ENCODE results near the gene PRDM16. TPM values are rescaled to one million over a fixed set of nuclear protein-coding genes. Genes with fewer than 3 reads are reported as not detected.

The PRDM16 gene
- total and polyA plus RNA-seq, 2 donors (not counting 1 experiment from before 2014, with no cell fraction given) = 0.03 to 0.12 TPM

- Histone ChIP-seq H3K4me3 (ENCODE audit: control extremely low read depth in 1 of 5, extremely low read depth in 1 of 5, insufficient read depth in 1 of 5, low read depth in 2 of 5, low read length in 4 of 5) (no peak overlapping the region), H3K27ac (ENCODE audit: low read length in 2 of 2) (no peak overlapping the region), H3K79me2 (ENCODE audit: control insufficient read depth, insufficient read depth, low read length) (no peaks in the 10 kb centered on the region), H3K9ac (ENCODE audit: low read length) (no peak overlapping the region), H3K4me2 (replicated peaks; ENCODE audit: low read depth, low read length, poor library complexity, severe bottlenecking) (no peak overlapping the region), H4K20me1 (ENCODE audit: control insufficient read depth, insufficient read depth, low read length, poor library complexity, severe bottlenecking) (no peaks in the 10 kb centered on the region), H3K9me3 (ENCODE audit: control extremely low read depth in 1 of 3, control insufficient read depth in 2 of 3, insufficient read depth in 1 of 3, low read length in 2 of 3) (no peaks in the 10 kb centered on the region), H3K4me1 (ENCODE audit: control insufficient read depth in 2 of 2, insufficient read depth in 2 of 2, low read length in 2 of 2) (peaks cover 7 to 14% of the 10 kb centered on the region in 2 donors), H2AFZ (ENCODE audit: insufficient read depth, low read depth, low read length, poor library complexity, severe bottlenecking) (no peak overlapping the region), H3K36me3 (replicated peaks in 1 of 2; ENCODE audit: control extremely low read depth in 1 of 2, control insufficient read depth in 1 of 2, extremely low read depth in 1 of 2, insufficient read depth in 2 of 2, low read length in 1 of 2) (no peaks in the 10 kb centered on the region), H3K27me3 (replicated peaks in 1 of 4; ENCODE audit: control extremely low read depth in 1 of 4, control insufficient read depth in 3 of 4, insufficient read depth in 4 of 4, low read length in 3 of 4) (peaks cover 0 to 8% (median 0%) of the 10 kb centered on the region in 4 experiments)
- no peak for DNase-seq
- Mint-ChIP-seq H3K27me3 (peaks cover 21% of the 10 kb centered on the region), H3K4me1 (peaks cover 4% of the 10 kb centered on the region), H3K27ac (no peak overlapping the region), H3K9me3 (ENCODE audit: insufficient read depth) (no peaks in the 10 kb centered on the region), H3K4me3 (no peak overlapping the region)
- intact Hi-C loops (cut with micrococcal nuclease) = no loop called here
- ChIA-PET CTCF (no interaction called here), POLR2A (no interaction called here)
- ATAC-seq (ENCODE audit: low read depth) = no peak
- TF ChIP-seq EZH2 (IDR thresholded peaks at IDR 0.05; ENCODE audit: borderline replicate concordance, insufficient read depth, low read depth, low read length, poor library complexity, severe bottlenecking) (no peak), CTCF (IDR thresholded peaks at IDR 0.05) (no peak)
- WGBS (ENCODE audit: insufficient coverage) = 13% methylated on average over 5 of the region's 8 CpGs
Observed at GRCh38 chr1:3168678-3169077, 99.7 kb downstream of the PRDM16 start.

GRCh38 chr1:3169665-3170356, 100.8 kb downstream of the PRDM16 start:
- Histone ChIP-seq H3K9ac (ENCODE audit: low read length) (no peak overlapping the region), H3K36me3 (replicated peaks in 1 of 2; ENCODE audit: control extremely low read depth in 1 of 2, control insufficient read depth in 1 of 2, extremely low read depth in 1 of 2, insufficient read depth in 2 of 2, low read length in 1 of 2) (no peaks in the 10 kb centered on the region), H3K4me1 (ENCODE audit: control insufficient read depth in 2 of 2, insufficient read depth in 2 of 2, low read length in 2 of 2) (peaks cover 7 to 14% of the 10 kb centered on the region in 2 donors), H3K79me2 (ENCODE audit: control insufficient read depth, insufficient read depth, low read length) (no peaks in the 10 kb centered on the region), H3K4me2 (replicated peaks; ENCODE audit: low read depth, low read length, poor library complexity, severe bottlenecking) (no peak overlapping the region), H3K4me3 (ENCODE audit: control extremely low read depth in 1 of 5, extremely low read depth in 1 of 5, insufficient read depth in 1 of 5, low read depth in 2 of 5, low read length in 4 of 5) (no peak overlapping the region), H3K27me3 (replicated peaks in 1 of 4; ENCODE audit: control extremely low read depth in 1 of 4, control insufficient read depth in 3 of 4, insufficient read depth in 4 of 4, low read length in 3 of 4) (peaks cover 0 to 14% (median 0%) of the 10 kb centered on the region in 4 experiments), H3K27ac (ENCODE audit: low read length in 2 of 2) (no peak overlapping the region), H3K9me3 (ENCODE audit: control extremely low read depth in 1 of 3, control insufficient read depth in 2 of 3, insufficient read depth in 1 of 3, low read length in 2 of 3) (no peaks in the 10 kb centered on the region), H4K20me1 (ENCODE audit: control insufficient read depth, insufficient read depth, low read length, poor library complexity, severe bottlenecking) (no peaks in the 10 kb centered on the region), H2AFZ (ENCODE audit: insufficient read depth, low read depth, low read length, poor library complexity, severe bottlenecking) (no peak overlapping the region)
- no peak overlapping the region for H3K27ac Mint-ChIP-seq
- TF ChIP-seq CTCF (IDR thresholded peaks at IDR 0.05) = no peak
- no peak for TF ChIP-seq EZH2 (IDR thresholded peaks at IDR 0.05; ENCODE audit: borderline replicate concordance, insufficient read depth, low read depth, low read length, poor library complexity, severe bottlenecking)
- CTCF ChIA-PET = no interaction called here
- H3K9me3 Mint-ChIP-seq (ENCODE audit: insufficient read depth) = no peaks in the 10 kb centered on the region
- ATAC-seq (ENCODE audit: low read depth) (no peak), DNase-seq (no peak)
- H3K27me3 Mint-ChIP-seq = peaks cover 27% of the 10 kb centered on the region
- POLR2A ChIA-PET = no interaction called here
- 76% methylated on average over 26 of the region's 35 CpGs for WGBS (ENCODE audit: insufficient coverage)
- no peak overlapping the region for H3K4me3 Mint-ChIP-seq
- intact Hi-C loops (cut with micrococcal nuclease) = no loop called here
- peaks cover 4% of the 10 kb centered on the region for H3K4me1 Mint-ChIP-seq
